GM13976 (cell line): ENCODE measurements around the gene CCM2L.
A peak's percentile ranks its signal among the peaks of the same experiment; 100 is the strongest.

Experiments
- DNase-seq: peaks from one replicate; pipeline ENCODE4 v3.0.0; 2012; ENCODE audit warnings: low spot score
- in situ Hi-C: fragments of 300-500 bp; cut with MboI; formaldehyde crosslinking; loops from one replicate; pipeline ENCODE4 v1.12.0; 2022; ENCODE audit warnings: low sequenced_read_pairs, mixed read lengths, inconsistent platforms; ENCODE audit not compliant: unreplicated experiment
- TF ChIP-seq, protein P1 (sequence below): IDR thresholded peaks from 2 replicates; pipeline ENCODE4 v1.5.1; 2012; ENCODE audit warnings: borderline replicate concordance, mild to moderate bottlenecking; ENCODE audit not compliant: insufficient read depth; ENCODE audit errors: extremely low read depth, missing control alignments, control extremely low read depth

Gene CCM2L

DNA sequence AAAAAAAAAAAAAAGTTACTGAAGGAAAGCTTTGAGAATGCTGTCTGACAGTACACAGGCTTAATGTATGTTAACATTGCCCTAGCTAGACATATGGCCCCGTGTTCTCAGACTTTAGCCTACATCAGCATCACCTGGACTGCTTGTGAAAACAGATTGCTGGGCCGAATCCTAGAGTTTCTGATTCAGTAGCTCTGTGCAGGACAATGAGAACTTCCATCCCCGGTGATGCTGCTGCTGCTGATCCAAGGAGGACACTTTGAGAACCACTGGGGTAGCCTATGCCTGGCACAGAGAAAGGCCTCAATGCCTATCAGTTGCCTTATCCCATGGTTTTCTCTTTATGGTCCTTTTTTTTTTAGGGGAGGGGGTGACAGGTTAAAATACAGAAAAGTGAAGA lies 43.4 kb downstream of the CCM2L start:
- DNase-seq: no peak
- in situ Hi-C loops: no loop called here
- TF ChIP-seq, protein P1, sequence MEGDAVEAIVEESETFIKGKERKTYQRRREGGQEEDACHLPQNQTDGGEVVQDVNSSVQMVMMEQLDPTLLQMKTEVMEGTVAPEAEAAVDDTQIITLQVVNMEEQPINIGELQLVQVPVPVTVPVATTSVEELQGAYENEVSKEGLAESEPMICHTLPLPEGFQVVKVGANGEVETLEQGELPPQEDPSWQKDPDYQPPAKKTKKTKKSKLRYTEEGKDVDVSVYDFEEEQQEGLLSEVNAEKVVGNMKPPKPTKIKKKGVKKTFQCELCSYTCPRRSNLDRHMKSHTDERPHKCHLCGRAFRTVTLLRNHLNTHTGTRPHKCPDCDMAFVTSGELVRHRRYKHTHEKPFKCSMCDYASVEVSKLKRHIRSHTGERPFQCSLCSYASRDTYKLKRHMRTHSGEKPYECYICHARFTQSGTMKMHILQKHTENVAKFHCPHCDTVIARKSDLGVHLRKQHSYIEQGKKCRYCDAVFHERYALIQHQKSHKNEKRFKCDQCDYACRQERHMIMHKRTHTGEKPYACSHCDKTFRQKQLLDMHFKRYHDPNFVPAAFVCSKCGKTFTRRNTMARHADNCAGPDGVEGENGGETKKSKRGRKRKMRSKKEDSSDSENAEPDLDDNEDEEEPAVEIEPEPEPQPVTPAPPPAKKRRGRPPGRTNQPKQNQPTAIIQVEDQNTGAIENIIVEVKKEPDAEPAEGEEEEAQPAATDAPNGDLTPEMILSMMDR: no peak

DNA sequence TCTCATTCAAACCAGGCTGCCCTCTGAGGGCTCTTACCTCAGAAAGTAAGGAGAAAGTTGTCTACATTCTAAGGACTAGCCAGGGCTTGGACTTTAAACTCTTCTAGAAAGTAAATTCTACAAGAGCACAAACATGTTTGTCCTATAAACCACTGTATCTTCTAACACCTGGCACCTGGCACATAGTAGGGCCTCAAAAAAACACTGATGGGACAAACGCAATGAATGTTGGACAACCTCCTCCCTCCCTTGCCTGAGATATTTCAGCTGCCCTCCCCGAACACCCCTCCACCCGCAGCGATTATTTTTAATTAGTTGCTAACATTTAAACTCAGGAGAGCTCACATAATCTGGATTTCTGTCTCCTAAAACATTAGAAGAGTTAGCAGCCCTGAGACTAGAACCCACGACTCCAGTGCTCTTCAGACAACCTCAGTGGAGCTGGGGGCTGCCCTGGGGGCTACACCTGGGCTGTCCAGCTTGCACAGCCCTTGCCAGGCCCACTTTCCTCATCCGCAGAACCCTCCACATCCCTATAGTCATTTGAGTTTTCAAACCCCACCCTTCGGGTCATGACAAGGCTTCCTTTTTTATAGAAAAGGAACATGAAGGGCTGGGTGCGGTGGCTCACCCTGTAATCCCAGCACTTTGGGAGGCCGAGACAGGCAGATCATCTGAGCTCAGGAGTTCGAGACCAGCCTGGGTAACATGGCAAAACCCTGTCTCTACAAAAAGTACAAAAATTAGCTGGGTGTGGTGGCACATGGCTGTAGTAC lies 46.7 kb downstream of the CCM2L start:
- DNase-seq: no peak
- TF ChIP-seq, protein P1: no peak
- in situ Hi-C loops: no loop called here

DNA sequence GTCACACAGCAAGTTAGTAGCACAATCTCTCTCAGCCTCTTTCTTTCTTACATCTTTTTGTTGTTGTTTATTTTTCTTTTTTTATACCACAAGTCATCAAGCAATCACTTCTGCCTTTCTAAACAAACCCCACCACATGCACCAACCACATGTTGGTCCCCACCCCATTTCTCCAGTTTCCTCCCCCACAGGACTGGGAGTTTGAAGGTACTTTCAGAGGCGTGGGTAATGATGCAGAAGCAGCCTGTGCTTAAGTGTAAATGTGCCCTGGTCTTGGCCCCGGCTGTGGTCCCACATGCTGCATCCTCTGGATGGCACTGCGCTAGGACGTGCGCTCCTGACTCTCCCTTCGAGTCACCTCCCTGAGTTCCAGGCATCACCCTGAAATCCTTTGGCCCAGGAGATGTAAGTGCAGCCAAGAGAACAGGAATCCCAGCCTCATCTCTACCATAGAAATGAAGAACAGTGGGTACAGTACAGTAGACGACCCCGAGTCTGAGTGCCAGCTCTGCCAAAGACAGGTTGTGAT lies 47.5 kb downstream of the CCM2L start:
- in situ Hi-C loops: no loop called here
- DNase-seq: no peak
- TF ChIP-seq, protein P1: no peak

DNA sequence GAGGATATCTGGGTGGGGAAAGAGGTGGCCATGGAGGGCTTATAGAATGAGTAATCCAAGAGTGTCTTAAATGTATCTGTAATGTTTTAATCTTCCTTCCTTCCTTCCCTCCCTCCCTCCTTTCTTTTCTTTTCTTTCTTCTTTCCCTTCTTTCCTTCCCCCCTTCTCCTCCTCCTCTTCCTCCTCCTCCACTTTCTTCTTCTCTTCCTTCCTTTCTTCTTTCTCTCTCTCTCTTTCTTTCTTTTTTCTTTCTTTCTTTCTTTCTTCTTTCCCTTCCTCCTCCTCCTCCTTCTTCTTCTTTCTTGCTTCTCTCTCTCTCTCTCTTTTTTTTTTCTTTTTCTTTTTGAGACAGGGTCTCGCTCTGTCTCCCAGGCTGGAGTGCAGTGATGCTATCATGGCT lies 49.0 kb downstream of the CCM2L start:
- in situ Hi-C loops: no loop called here
- no peak for DNase-seq
- TF ChIP-seq, protein P1: no peak

DNA sequence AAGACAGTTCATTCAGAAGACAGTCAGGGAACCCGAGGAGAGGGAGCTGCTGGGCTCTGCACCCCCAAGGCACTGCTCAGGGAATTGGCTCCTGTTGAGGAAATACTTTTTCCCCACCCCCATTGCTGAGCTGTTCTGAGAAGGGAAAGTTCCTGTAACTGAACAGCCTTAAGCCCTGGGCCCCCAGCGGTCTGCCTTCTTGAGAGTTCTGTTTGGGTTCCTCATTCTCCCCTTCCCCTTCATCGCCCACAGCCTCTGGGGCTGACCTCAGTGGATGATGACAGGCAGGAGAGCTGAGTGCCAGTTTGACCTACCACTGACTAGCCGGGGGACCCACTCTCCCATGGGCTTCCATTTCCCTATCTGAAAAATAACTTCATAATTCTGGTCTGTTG lies 52.5 kb downstream of the CCM2L start:
- in situ Hi-C loops: no loop called here
- peak; percentile 57 for DNase-seq
- TF ChIP-seq, protein P1: no peak

DNA sequence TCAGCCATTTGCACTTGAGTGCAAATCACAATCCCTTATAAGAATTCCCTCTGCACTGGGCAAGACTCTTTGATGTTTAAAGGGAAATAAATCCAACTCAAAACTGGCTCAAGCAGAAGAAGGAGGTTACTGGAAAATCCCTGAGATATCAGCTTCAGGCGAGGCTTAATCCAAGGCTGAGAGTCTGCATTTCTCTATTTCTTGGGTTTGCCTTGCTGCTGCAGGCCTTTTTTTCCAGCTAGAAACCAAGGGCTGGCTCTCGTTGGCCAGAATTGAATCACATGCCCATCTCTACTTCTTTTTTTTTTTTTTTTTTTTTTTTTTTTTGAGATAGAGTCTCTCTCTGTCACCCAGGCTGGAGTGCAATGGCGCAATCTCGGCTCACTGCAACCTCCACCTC lies 53.5 kb downstream of the CCM2L start:
- no peak for DNase-seq
- in situ Hi-C loops: no loop called here
- TF ChIP-seq, protein P1: no peak
